ENCODE data around the gene ICE1. TPM values are rescaled to one million over a fixed set of nuclear protein-coding genes. Genes with fewer than 3 reads are reported as not detected.
A peak's percentile ranks its signal among the peaks of the same experiment; 100 is the strongest.
"Not testable (repeated sequence)": the region's sequence is repeated elsewhere in the genome, so short reads cannot be mapped to it uniquely, and the experiment has no call there.

The ICE1 gene
- polyA plus RNA-seq, 1 donor, result 25.7 TPM

- peak; percentile 16 for DNase-seq (ENCODE audit: low read depth)
These were observed 69.8 kb downstream of the ICE1 start for GRCh38 chr5:5492087-5492933.

GRCh38 chr5:5492934-5493271, 70.4 kb downstream of the ICE1 start:
- not testable (repeated sequence) for DNase-seq (ENCODE audit: low read depth)

GRCh38 chr5:5494489-5495402, 72.3 kb downstream of the ICE1 start:
- no peak for DNase-seq (ENCODE audit: low read depth)

GRCh38 chr5:5497152-5497788, 74.8 kb downstream of the ICE1 start:
- DNase-seq (ENCODE audit: low read depth), result no peak

GRCh38 chr5:5499442-5499841, 77.0 kb downstream of the ICE1 start:
- no peak for DNase-seq (ENCODE audit: low read depth)

DNA sequence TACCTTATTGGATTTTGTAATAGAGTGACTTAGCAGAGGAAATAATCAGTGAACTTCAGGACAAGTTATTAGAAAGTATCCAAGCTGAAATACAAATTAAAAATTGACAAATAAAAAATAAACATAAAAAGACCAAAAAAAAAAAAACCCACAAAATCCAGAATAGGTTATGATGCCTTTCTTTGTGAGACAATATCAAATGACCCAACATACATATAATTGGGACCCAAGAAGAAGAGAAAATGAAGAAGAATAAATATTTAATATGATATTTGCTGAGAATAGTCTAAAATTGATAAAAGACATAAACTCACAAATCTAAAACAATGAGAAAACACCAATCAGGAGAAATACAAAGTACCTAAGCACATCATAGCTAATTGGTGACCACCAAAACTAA, 81.8 kb downstream of the ICE1 start:
- no peak for DNase-seq (ENCODE audit: low read depth)

GRCh38 chr5:5505815-5506214, 83.3 kb downstream of the ICE1 start:
- no peak for DNase-seq (ENCODE audit: low read depth)

- DNase-seq (ENCODE audit: low read depth), result no peak
These were observed 85.9 kb downstream of the ICE1 start for GRCh38 chr5:5508391-5508790.

DNA sequence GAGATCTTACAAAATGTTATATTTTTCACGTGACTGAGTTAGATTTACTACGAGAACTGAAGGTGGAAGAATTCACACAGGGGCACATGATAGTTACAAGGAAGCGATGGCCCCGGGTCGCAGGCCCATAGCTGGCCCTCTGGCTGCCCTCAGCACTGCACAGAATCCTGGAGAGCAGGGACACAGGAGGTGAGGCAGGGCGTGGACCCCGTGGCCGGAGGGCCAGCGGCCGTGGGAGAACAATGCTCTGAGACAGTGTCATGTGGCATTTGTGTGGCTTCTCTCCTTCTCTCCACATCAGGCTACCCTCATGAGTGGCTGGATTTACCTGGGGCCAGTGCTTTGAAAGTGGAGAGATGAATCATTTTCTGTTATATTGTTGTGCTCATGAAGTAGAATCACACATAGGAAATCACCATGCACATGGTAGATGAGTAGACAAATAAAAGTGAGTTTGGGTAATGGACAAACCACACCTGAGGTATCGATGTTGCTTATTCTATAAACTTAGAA, 89.5 kb downstream of the ICE1 start:
- DNase-seq (ENCODE audit: low read depth), result no peak

GRCh38 chr5:5512543-5512942, 90.1 kb downstream of the ICE1 start:
- no peak for DNase-seq (ENCODE audit: low read depth)

- DNase-seq (ENCODE audit: low read depth), result not testable (repeated sequence)
These were observed 98.1 kb downstream of the ICE1 start for GRCh38 chr5:5520622-5521021.

GRCh38 chr5:5521029-5521428, 98.6 kb downstream of the ICE1 start:
- DNase-seq (ENCODE audit: low read depth), result no peak

DNA sequence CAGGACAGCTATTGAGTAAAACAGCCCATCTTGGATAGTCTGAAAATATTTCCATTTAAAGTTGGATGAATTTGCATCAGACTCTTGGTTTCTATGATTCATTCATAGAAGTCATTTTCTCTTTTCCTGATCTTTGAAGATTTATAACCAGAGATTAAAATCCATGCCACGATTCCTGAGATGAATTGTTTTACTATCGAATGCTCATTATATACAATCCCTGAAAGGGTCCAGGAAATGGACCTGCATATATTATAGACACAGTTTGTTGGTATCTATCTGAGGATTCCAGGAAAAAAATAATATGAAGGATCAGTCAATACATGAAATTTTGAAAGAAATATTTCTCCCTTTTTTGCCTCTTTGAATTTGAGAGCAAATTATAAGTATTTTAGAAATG, 99.0 kb downstream of the ICE1 start:
- DNase-seq (ENCODE audit: low read depth), result no peak

DNA sequence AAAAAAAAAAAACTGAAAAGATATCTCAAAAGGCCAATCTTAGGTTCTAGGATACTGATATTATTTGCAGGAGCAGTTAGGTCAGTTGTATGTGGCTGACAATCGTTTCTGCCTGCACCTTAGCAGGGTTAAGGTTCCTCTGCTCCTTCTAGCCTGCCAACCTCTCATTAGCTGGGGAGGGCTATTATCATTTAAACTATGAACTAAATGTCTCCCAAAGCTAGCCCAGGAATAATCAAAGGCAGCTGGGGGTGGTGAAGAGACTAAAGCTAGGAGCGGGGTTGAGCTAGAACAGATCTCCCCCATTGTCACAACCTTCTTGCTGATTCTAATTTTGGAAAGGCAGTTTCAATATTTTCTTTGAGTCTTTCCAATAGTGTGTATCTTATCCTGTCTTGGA, 99.9 kb downstream of the ICE1 start:
- DNase-seq (ENCODE audit: low read depth), result no peak

GRCh38 chr5:5523066-5523505, 100.6 kb downstream of the ICE1 start:
- no peak for DNase-seq (ENCODE audit: low read depth)

DNA sequence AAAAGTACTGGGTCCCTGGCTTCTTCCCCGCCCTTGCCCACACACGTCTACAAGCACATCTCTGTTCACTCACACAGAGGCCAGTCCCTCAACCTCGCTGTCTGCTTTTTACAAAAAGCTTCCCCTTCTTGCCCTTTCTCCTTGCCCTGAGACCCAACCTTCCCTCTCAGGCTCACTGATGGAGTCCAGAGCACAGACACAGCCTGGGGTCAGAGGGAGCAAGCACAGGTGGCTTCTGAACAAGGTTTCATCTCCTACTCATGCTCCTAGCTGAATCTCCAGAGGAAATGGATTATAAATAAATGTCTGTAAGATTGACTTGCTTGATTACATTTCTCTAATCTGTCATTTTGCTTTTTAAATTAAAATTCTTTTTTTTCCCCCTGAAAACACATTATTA, 101.8 kb downstream of the ICE1 start:
- DNase-seq (ENCODE audit: low read depth), result no peak

- DNase-seq (ENCODE audit: low read depth), result no peak
These were observed 108.9 kb downstream of the ICE1 start for GRCh38 chr5:5531371-5531770.

DNA sequence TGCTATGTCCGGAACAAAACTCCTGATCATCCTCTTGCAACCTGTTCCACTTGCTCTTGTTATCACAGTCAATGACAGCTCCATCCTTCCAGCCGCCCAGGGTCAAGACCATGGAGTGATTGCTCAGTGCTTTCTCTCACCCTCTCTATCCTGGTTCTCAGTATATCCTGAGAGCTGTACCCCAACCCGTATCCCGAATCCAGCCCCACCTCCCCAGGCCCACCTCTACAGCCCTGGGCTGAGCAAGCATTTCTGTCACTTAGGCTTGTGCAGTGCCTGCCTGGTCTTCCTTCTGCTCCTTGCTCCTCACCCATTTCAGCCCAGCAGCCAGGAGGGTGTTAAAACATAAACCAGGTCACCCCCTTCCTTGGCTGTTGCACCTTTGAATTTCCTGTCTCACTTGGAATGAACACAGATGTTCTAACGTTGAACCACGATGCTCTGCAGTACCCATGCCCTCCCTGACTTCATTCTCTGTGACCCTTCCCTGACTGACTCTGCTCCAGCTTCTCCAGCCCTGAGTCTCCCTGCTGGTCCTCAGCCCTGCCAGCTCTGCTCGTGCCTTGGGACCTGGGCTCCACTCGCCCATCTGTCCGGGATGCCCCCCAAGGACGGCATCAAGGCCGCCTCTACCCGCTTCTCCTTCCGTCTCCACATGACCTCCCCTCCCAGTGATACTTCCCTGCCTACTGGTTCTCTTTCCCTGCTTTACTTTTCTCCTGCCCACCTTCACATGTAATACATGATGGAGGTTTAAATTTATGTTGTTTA, 110.0 kb downstream of the ICE1 start:
- no peak for DNase-seq (ENCODE audit: low read depth)

DNA sequence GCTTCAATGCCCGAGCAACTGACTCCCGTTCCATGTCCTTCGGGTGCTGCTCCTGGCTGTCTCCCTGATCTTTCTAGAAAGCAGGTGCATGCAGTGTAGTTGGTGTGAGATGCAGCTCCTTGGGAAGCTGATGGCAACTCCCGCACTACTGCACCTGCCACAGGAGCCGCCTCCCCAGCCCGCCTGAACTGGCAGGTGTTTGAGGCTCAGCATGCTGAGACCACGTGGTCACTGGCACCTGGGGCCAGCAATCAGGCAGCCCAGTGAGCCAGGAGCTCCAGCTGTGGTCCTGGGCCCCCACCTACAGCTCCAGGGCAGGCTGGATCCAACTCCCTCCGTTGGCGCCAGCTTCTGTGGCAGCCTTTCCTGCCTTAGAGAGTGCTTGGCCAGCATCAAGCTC, 111.5 kb downstream of the ICE1 start:
- no peak for DNase-seq (ENCODE audit: low read depth)

DNA sequence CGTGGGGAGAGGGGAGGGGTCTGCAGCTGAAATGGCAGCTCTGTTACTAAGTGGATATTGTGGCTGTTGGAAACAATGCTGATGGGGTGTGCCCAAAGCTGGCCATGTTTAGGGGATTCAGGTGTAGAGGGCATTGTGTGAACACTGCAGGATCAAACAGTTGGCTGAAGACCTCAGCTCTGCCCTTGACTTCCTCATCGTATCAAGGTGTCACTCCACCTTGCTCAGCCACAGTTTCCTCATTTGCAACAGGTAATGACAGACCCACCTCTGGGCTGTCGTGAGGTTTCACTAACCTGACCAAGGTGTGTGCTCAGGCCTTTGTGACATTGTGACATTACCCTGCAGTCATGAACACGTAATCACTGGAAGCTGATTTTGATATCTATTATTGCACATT, 111.9 kb downstream of the ICE1 start:
- no peak for DNase-seq (ENCODE audit: low read depth)

DNA sequence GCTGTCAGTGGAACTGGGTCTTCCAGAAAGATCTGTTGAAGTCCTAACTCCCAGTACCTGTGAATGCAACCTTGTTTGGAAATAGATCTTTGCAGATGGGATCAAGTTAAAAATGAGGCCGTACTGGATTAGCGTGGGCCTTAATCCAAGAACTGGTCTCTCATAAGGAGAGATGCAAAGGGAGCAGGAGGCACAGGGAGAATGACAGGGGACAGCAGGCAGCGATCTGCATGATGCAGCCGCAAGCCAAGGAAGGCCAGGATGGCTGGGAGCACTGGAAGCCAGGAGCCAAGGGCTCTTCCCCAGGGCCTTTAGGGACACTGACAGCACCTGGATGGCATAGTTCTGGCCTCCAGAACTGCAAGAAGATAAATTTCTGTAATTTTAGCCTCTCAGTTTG, 114.4 kb downstream of the ICE1 start:
- no peak for DNase-seq (ENCODE audit: low read depth)

All from forelimb muscle (tissue), 1 donor.